GM21723 (cell line): Measurements from ENCODE around the gene ATP6AP1.
"Not testable (repeated sequence)": the region's sequence is repeated elsewhere in the genome, so short reads cannot be mapped to it uniquely, and the experiment has no call there.

Source experiments
- ATAC-seq: cut with Tn5 transposase; IDR thresholded peaks from one replicate; pipeline ENCODE4 v1.9.1; 2021; ENCODE audit warnings: mild to moderate bottlenecking, moderate library complexity; ENCODE audit not compliant: unreplicated experiment

Gene ATP6AP1

DNA sequence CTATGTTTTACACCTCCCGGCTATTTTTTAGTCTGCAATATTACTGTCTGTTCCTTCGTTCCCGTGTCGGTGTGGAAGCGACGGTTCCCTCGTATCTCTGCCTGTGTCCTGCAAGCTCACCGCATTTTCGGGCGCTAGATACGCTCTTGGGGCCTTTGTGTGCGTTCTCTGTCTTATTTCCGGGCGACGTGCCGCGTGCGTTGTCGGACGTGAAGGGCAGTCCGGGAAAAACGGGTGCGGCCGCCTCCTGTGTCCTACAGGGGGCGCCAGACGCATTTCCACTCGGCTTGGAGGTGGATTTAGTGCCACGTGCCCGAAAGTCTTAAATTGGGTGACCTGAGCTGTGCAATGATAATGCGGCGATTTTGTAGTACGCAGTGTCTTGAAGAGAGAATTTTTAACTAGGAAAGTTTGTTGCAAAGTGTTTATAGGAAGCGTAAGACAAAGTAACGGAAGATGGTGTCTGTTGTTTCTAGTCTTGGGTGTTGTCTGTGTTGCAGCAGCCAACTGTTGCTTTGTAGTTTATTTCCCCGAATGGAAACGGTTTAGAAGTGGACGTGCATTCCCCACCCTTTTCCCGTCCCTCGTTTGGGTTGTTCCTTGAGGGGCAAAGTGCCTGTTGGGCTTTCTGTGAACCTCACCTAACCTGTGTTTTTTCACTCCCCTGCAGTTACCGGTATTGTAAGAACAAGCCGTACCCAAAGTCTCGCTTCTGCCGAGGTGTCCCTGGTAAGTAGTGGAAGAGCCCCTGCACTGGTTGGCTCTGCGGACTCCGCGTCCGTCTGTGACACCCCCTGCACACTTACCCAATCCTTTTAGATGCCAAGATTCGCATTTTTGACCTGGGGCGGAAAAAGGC lies 29.6 kb upstream of the ATP6AP1 start:
- ATAC-seq: peak; percentile 34

GRCh38 chrX:154399527-154400368 lies 28.7 kb upstream of the ATP6AP1 start:
- no peak for ATAC-seq

DNA sequence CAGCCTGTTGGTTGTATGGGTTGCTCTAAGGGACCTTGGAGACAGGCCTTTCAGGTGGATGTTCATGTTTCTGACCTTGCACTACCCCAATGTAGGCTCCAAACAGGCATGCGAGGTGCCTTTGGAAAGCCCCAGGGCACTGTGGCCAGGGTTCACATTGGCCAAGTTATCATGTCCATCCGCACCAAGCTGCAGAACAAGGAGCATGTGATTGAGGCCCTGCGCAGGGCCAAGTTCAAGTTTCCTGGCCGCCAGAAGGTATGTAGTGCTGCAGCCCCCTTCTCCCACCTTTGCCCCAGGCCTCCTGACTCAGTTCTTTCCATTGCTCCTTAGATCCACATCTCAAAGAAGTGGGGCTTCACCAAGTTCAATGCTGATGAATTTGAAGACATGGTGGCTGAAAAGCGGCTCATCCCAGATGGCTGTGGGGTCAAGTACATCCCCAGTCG lies 28.1 kb upstream of the ATP6AP1 start:
- ATAC-seq: not testable (repeated sequence)

GRCh38 chrX:154401045-154401799 lies 27.3 kb upstream of the ATP6AP1 start:
- ATAC-seq: no peak

DNA sequence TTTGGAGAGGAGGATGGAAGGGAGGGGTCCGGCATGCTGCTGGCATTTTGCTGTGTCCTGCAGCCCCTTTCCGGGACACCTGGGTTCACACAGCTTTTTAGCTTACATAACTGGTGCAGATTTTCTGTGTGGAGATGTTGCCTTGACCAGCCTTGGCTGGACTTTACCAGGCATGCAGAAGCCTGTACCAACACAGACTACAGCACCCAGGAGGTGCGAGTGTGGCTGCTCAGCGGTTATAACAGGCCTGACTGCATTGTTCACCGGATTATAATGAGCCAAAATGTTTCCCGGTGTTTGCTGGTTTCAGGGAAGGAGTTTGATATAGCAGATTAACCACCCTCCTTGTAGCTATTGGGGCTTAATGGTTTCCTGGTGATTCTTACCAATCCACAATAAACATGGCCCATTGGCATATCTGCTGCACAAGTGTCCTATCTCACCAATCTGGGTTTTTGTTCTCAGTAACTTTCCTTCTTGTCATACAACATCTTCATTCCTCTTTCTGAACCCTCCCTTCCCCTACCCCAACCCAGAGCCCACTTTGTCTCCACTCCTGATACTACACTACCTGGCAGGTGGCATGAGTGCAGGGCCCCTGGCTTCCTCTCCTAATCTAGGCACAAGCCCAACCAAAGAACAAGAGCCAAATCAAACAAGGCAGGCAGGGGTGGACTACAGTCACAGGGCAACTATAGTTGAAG lies 26.4 kb upstream of the ATP6AP1 start:
- ATAC-seq: no peak

- no peak for ATAC-seq
These were observed 25.8 kb upstream of the ATP6AP1 start for GRCh38 chrX:154402622-154403127.

DNA sequence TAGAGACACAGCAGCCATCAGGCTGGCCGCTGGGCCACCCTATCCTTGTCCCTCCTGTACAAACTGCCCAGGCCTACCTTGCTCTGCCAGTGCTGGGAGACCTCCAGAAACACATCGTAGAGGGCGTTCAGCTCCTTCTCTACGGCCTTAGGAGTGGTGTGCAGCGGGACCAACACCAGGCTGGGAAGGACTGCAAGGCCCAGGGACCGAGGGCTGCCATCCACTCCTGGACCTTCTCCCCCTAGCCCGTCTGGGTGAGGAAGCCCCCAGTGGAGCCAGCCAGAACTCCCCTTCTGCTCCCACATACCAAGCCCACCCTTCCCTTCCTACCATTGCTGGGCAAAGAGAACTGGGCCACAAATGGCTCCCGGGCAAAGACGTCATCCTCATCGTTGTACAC lies 25.3 kb upstream of the ATP6AP1 start:
- no peak for ATAC-seq

DNA sequence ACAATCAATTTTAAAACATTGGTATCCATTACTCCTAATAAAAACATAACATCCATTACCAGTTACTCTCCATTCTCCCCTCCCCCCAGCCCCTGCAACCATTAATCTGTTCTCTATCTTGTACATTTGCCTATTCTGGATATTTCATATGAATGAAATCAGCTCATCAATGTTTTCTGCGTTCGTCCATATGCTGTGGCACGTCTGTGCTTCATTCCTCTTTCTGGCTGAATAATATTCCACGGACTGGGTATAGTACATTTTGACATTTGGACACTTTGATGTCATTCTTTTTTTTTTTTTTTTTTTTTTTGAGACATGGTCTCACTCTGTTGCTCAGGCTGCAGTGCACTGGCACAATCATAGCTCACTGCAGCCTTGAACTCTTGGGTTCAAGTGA lies 24.6 kb upstream of the ATP6AP1 start:
- ATAC-seq: no peak

- no peak for ATAC-seq
These were observed 23.8 kb upstream of the ATP6AP1 start for GRCh38 chrX:154404625-154405192.

- peak; percentile 5 for ATAC-seq
These were observed 19.7 kb upstream of the ATP6AP1 start for GRCh38 chrX:154408659-154409221.

- ATAC-seq: peak; percentile 55
These were observed 19.1 kb upstream of the ATP6AP1 start, which contains the start of gene DNASE1L1 for GRCh38 chrX:154409222-154409871. TSS of gene DNASE1L1 (minus strand) at chrX:154409254. CDS start at chrX:154405568, 3,686 bp downstream.

DNA sequence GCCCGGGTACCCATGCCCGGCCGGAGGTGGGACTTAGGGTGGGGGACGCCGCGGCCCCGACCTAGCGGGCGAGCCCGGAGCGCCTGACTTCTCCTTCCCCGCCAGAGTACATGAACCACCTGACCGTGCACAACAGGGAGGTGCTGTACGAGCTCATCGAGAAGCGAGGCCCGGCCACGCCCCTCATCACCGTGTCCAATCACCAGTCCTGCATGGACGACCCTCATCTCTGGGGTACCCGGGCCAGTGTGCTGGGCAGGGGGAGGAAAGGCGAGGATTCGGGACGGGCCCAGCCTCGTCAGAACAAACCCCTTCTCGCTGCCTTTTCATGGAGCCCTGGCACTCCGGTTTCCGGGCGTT lies 16.5 kb upstream of the ATP6AP1 start:
- peak; percentile 61 for ATAC-seq

DNA sequence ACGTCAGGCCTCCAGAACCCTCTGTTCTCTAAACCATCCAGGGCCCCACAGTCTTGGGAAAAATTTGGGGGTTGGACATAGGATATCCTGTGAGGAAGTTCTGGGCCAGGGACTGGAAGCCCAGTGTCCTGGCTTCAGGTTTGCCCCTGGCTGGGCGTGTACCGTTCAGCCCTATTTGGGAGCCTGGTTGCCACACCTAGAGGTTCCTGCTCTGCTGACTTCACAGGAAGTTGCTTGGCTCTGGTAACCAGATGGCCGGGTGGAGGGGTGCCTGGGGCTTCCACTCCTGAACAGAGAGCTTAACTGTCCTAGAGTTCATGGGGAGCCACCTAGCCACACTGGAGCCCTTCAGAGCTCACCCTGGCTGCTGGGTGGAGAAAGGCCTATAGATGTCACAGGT lies 16.0 kb upstream of the ATP6AP1 start:
- ATAC-seq: no peak

- no peak for ATAC-seq
These were observed 15.3 kb upstream of the ATP6AP1 start for GRCh38 chrX:154413142-154413541.

DNA sequence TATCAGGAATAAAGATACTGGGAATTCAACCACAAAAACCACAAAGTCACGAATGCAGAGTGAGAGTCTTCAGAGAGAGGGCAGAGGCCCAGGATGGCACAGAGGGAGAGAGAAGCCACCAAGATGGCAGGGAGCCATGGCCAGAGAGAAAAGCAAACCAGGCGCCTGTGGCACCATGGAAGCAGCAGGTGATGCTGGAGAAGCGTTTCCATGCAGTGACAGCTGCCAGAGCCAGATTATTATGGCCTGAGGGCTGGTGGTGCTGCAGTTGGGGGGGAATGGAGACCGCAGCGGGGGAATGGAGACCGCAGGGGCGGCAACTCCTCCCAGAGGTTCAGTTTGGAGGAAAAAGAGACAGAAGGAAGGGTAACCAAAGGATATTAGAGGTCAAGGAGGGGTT lies 11.3 kb upstream of the ATP6AP1 start:
- no peak for ATAC-seq

DNA sequence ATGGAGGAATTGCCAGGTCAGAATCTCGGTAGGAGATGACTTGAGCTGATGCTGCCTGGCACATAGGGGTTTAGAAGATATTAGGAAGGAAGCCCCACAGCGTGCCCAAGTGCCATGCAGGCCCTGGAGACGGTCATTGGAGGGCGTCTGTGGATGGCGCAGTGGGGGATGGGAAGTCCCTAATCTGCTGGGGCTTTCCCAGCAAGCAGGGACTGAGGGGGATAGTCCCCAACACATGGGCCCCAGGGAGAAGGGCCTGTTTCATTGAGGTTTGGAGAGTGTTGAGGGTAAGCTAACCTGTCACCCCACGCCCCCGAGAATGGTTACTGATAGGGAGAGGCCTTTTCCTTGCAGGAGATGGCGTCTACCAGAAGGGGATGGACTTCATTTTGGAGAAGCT lies 9.3 kb upstream of the ATP6AP1 start:
- no peak for ATAC-seq

DNA sequence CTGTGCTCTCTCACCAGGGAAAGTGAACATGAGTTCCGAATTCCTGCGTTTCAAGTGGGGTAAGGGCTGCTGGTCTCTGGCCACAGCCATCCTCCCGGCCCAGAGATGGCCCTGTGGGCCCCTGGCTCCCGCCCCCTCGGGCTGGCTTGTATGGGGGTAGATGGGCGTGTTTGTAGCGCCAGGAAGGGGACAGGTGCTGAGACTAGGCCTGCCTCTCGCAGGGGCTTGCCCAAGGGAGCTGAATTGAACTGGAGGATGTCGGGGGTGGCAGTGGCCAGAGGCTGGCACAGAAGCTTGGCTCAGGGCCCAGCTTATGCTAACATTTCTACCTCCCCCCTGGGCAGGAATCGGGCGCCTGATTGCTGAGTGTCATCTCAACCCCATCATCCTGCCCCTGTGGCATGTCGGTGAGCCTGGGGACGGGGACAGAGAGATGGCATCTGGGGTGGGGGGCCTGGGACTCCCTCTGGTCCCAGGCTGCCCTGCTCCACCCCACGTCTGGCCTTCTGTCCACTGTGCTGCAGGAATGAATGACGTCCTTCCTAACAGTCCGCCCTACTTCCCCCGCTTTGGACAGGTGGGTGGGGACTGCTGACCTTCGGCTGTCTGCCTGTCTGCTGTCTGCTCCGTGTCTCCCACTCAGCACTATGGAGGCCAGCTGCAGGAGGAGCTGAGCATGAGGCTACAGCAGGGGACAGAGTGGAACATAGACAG lies 8.6 kb upstream of the ATP6AP1 start:
- no peak for ATAC-seq

DNA sequence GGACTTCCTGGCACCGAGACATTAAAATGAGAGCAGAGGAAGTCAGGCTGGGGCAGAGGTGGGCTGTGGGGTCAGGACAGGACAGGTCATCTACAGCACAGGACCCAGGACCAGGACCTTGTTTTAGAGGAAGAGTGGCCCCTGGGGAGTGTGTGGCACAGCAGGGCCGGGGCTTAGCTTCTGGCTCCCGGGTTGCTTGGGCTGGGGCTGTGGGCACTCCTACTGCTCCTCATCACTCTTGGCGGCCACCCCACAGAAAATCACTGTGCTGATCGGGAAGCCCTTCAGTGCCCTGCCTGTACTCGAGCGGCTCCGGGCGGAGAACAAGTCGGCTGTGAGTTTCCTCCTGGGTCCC lies 8.1 kb upstream of the ATP6AP1 start:
- ATAC-seq: no peak
